ENCODE results near the gene MGA.
A peak's percentile ranks its signal among the peaks of the same experiment; 100 is the strongest.

Gene MGA

GRCh38 chr15:41801185-41801584, 141.0 kb downstream of the MGA start:
- H3K4me3 ChIP-seq (ENCODE audit: low read length), result no peak overlapping the region
- no peak for TF ChIP-seq CTCF (IDR thresholded peaks at IDR 0.05; ENCODE audit: insufficient read depth, low read depth, low read length, missing control alignments)
- DNase-seq (ENCODE audit: low read depth), result no peak

DNA sequence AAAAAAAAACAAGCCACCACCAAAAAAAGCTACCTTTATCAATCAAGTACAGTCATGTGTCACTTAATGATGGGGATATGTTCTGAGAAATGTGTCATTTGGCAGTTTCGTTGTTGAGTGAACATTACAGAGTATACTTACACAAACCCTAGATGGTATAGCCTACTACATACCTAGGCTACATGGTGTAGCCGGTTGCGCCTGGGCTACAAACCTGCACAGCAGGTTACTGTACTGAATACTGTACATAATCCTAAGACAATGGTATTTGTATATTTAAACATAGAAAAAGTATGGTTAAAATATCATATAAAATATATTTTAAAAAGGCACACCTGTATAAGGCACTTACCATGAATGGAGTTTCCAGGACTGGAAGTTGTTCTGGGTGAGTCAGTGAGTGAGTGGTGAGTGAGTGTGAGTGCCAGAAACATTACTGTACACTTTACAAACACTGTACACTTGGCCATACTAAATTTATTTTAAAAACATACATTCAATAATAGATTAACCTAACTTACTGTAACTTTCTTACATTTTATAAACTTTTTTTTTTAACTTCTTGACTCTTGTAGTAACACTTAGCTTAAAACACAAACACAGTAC, 141.7 kb downstream of the MGA start:
- peak; percentile 85 for DNase-seq (ENCODE audit: low read depth)
- no peak for TF ChIP-seq CTCF (IDR thresholded peaks at IDR 0.05; ENCODE audit: insufficient read depth, low read depth, low read length, missing control alignments)
- no peak overlapping the region for H3K4me3 ChIP-seq (ENCODE audit: low read length)

DNA sequence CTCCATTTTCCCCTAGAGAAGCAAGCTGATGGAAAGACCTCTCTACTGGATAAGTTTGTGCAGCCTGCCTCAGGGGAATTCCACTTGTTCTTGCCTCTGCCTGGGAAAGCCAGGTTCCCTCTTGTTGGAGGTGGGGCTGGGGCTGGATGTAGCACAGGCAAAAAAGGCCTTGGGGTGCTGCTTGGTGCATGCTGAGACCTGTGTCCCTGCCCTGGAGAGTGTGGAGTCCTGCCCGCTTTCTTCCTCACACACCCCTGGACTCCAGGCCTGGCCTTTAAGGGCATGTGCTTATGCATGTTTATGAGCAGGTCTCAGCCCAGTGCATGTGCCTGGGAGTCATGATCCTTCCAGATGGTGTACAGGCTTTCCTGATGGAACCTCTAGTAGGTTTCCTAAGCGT, 144.2 kb downstream of the MGA start:
- DNase-seq (ENCODE audit: low read depth), result peak; percentile 99
- H3K4me3 ChIP-seq (ENCODE audit: low read length), result no peak overlapping the region
- no peak for TF ChIP-seq CTCF (IDR thresholded peaks at IDR 0.05; ENCODE audit: insufficient read depth, low read depth, low read length, missing control alignments)

DNA sequence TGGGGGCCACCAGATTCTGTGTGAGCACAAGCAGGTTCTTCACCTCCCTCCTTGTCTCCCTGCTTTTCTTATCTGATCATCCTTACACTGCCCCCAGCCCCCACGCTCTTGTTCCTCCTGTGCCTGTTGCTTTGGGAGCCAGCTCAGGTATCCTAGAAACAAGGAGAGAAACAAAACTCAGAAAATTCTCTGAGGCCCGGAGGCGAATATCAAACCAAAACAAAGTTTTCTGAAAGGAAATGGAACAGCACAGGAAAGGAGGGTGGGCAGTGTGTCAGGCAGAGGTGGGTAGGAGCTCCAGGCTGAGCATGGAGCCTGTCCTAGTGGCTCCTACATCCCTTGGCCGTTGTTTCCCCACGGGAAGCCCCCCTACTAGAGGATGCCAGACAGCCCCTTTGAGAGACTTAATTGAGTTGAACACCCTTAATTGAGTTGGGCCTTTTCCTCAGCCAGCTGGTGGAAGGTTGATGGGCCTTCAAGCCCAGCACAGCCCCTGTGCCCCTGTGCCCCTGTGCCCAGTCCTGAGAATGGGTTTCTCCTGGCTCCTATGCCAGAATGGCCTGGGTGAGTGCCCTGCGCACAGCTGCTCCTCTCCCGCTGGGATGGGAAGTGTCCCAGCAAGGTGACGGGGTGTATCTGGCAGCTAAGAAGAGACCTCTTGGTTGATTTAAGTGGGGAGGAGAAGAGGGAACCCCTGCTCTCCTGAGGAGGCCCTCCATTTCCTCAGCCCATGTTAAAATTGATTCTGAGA, 144.9 kb downstream of the MGA start:
- DNase-seq (ENCODE audit: low read depth), result peak; percentile 61
- no peak overlapping the region for H3K4me3 ChIP-seq (ENCODE audit: low read length)
- no peak for TF ChIP-seq CTCF (IDR thresholded peaks at IDR 0.05; ENCODE audit: insufficient read depth, low read depth, low read length, missing control alignments)

GRCh38 chr15:41805711-41806110, 145.5 kb downstream of the MGA start:
- H3K4me3 ChIP-seq (ENCODE audit: low read length), result no peak overlapping the region
- no peak for DNase-seq (ENCODE audit: low read depth)
- no peak for TF ChIP-seq CTCF (IDR thresholded peaks at IDR 0.05; ENCODE audit: insufficient read depth, low read depth, low read length, missing control alignments)

- TF ChIP-seq CTCF (IDR thresholded peaks at IDR 0.05; ENCODE audit: insufficient read depth, low read depth, low read length, missing control alignments), result peak; percentile 49
- peak; percentile 96 for DNase-seq (ENCODE audit: low read depth)
- H3K4me3 ChIP-seq (ENCODE audit: low read length), result no peak overlapping the region
These were observed 146.3 kb downstream of the MGA start for GRCh38 chr15:41806291-41807181.

Data from epithelial cell of esophagus (primary cell).